Measurements from ENCODE around the gene PECR.
"Not testable (repeated sequence)": the region's sequence is repeated elsewhere in the genome, so short reads cannot be mapped to it uniquely, and the experiment has no call there.

The PECR gene

DNA sequence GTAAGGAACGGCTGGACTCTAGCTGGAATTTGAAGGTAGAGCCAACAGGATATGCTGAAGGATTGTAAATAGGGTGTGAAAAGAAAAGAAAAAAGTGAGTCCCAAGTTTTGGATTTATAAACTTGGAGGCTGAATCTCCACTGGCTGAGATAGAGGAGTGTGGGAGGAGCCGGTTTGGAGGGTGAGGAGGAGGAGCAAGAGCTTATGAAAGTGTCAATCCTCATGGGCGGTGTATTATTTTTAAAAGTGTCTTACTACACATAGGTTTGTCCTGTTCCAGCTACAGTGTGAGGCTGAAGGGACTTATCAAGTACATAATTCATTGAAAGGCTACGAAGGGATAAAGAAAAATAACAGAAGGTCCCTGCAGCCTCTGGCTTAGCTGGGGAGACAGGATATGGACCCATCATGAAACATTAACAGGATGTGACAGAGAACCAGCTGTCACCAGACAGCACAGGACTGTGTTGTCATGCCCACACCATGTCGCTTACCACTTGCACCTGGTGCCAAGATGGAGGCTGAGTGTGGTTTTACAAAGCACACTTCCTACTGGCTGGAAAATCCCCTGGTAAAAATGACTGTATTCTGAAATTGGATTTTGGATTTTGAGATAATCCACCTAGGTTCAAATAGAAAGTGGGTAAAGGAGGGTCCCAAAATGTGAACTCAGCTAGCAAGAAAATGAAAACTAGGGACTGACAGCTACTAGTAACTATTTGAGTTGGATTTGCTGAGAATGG, 65.7 kb downstream of the PECR start:
- DNase-seq: peak; percentile 48
- ATAC-seq: peak; percentile 82
- H3K4me3 Mint-ChIP-seq: peak overlapping the region; percentile 48
- H3K4me1 Mint-ChIP-seq: peaks cover 56% of the 10 kb centered on the region
- H3K27me3 Mint-ChIP-seq: no peaks in the 10 kb centered on the region
- H3K27ac Mint-ChIP-seq: peak overlapping the region; percentile 82
- H3K9me3 Mint-ChIP-seq: no peaks in the 10 kb centered on the region
- no peaks in the 10 kb centered on the region for H3K36me3 Mint-ChIP-seq (ENCODE audit: low read depth)

DNA sequence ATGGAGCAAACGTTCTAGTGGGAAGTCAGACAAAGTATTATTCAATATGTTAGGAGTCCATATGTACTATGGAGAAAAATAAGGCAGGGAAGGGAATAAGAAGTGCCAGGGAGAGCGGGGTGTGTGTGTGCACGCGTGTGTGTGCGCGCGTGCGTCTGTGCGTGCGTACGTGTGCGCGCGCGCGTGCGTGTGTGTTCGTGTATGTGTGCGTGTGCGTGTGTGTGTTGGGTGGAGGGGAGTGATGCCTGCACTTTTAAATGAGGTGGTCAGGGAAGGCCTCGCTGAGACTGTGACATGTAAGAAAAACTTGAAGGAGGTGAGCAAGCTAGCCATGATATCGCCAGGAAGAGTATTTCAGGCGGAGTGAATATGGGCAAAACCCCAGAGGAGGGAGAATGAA, 66.6 kb downstream of the PECR start:
- H3K9me3 Mint-ChIP-seq: no peaks in the 10 kb centered on the region
- no peak for DNase-seq
- peaks cover 56% of the 10 kb centered on the region for H3K4me1 Mint-ChIP-seq
- no peaks in the 10 kb centered on the region for H3K27me3 Mint-ChIP-seq
- no peak for ATAC-seq
- no peaks in the 10 kb centered on the region for H3K36me3 Mint-ChIP-seq (ENCODE audit: low read depth)
- no peak overlapping the region for H3K27ac Mint-ChIP-seq
- H3K4me3 Mint-ChIP-seq: no peak overlapping the region

DNA sequence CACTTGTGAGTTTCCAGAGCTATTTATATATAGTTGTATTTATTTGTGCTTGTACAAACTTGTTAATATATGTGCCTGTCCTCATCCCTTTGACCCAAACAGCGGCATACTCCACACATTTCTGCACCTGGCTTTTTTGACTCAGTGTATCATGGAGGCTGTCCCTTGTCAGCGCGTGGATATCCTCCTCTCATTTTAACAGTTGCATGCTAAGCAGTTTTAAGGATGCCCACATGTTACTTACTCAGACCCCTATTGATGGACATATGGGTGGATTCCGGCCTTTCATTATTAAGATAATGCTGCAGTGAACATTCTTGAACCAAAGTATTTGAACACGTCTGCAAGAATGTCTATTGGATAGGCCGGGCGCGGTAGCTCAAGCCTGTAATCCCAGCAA, 67.6 kb downstream of the PECR start:
- no peaks in the 10 kb centered on the region for H3K36me3 Mint-ChIP-seq (ENCODE audit: low read depth)
- no peaks in the 10 kb centered on the region for H3K9me3 Mint-ChIP-seq
- peak overlapping the region; percentile 9 for H3K4me3 Mint-ChIP-seq
- H3K27me3 Mint-ChIP-seq: no peaks in the 10 kb centered on the region
- H3K27ac Mint-ChIP-seq: no peak overlapping the region
- ATAC-seq: no peak
- peaks cover 60% of the 10 kb centered on the region for H3K4me1 Mint-ChIP-seq
- DNase-seq: no peak

DNA sequence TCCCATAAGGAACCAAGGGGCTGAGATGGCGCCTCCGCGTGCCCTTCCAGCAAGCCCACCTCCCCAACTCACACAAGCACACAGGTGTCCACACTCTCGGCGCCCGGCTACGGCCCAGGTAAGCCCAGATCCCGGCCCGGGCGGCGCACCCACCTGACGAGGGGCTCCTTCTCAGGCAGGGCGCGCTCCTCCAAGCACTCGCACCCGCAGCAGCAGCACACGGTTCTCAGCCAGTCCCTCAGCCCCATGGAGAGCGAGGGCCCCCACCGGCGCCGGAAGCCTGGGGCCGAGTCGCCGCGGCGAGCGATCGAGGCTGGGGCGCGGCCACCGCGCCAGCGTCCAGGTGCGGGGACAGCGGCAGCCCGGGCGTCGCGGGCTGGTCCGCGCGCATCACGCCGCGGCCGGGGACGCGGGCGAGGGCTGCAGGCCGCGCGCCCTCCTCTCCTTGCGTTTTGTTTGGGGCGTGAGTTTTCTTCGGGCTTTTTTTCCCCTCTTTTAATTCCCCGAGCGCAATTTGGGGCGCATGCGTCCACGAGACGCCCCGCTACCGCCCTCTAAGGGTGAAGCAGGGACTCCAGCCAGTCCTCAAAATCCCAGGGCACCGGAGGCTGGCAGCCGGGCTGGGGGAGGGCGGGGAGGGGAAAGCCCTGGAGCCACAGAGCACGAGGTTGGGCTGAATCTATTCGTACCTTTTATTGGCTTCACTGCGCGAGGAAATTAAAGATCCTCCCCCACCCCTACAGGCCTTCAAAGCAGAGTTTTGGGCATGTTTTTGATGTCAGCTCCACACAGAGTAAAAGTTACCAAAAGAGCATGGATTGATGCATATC, 68.3 kb downstream of the PECR start, which contains the start of gene MREG:
MREG (minus strand) TSS at position 472 of the 830 bp plus-strand sequence; CDS start at position 248, 224 bp downstream.
- H3K4me1 Mint-ChIP-seq: peaks cover 60% of the 10 kb centered on the region
- H3K4me3 Mint-ChIP-seq: peak within 1 kb of the TSS; percentile 89
- no peaks in the 10 kb centered on the region for H3K9me3 Mint-ChIP-seq
- DNase-seq: peak; percentile 91
- H3K27ac Mint-ChIP-seq: peak within 1 kb of the TSS; percentile 70
- no peaks in the 10 kb centered on the region for H3K27me3 Mint-ChIP-seq
- ATAC-seq: peak; percentile 69
- H3K36me3 Mint-ChIP-seq (ENCODE audit: low read depth): no peaks in the 10 kb centered on the region

DNA sequence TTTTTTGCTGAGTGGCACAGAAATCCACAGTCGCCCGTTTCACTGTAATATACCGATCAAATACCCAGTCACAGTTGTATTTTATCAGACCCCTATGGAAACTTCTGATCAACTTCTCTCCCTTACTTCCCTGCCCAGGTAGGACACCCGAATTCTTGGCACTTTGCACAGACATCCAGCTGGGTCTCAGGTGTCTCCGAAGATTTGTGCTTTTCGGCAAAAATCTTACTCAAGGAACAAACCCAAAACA, 68.9 kb downstream of the PECR start:
- no peaks in the 10 kb centered on the region for H3K9me3 Mint-ChIP-seq
- no peaks in the 10 kb centered on the region for H3K27me3 Mint-ChIP-seq
- H3K27ac Mint-ChIP-seq: peak overlapping the region; percentile 70
- no peak for ATAC-seq
- no peaks in the 10 kb centered on the region for H3K36me3 Mint-ChIP-seq (ENCODE audit: low read depth)
- H3K4me3 Mint-ChIP-seq: peak overlapping the region; percentile 89
- DNase-seq: no peak
- H3K4me1 Mint-ChIP-seq: peaks cover 57% of the 10 kb centered on the region

DNA sequence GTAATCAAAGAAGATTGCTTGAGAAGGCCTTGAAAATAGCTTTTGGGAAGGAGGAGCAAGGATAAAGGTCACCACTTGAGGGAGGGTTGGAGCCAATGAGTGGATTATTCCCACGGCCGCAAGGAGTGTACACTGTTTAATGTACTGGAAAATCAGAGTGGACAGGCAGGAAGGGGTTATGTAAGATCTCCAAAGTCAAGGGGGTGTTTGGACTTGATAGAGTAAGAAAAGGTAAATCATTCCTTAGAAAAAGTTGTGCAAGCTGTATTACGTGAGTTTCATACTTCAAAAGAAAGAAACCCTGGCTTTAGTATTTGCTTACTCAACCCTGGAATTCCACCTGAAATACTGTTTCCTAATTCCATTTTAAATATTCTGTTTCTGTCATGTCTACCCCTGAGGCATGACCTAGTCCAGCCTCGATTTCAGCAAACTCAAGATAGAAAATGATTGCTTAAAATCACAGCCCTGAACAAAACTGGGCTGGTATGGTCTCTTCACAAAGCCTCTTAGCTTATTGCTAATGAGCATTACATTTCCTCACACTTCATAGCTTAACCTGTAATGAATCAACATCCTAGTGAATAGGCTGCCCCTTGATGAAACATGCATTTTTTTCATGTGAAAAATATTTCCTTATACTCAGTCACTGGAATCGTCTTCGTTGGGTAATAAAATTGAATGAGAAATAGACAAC, 69.3 kb downstream of the PECR start:
- Mint-ChIP-seq H3K4me3 (peak overlapping the region; percentile 89), H3K36me3 (ENCODE audit: low read depth) (no peaks in the 10 kb centered on the region), H3K9me3 (no peaks in the 10 kb centered on the region), H3K27me3 (no peaks in the 10 kb centered on the region), H3K27ac (peak overlapping the region; percentile 70), H3K4me1 (peaks cover 55% of the 10 kb centered on the region)
- ATAC-seq (no peak), DNase-seq (no peak)

DNA sequence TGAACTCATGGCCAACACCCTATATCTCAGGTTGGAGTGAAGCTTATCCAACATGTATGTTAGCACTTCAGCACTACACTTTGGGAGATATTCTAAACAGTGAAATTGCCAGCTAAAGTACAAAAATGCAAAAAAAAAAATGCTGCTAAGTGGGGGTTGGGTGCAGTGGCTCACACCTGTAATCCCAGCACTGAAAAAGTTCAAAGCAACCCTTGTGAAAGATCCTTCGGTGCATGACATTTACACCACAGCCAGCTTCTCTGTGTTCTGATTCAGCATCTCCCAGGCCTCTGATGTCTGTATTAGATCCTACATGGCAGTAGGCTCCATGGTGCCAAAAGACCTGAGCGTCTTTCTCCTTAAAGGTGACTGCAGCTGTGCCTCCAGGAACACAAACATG, 72.4 kb downstream of the PECR start:
- not testable (repeated sequence) for H3K27me3 Mint-ChIP-seq; H3K36me3 Mint-ChIP-seq (ENCODE audit: low read depth); DNase-seq; H3K9me3 Mint-ChIP-seq; H3K27ac Mint-ChIP-seq; ATAC-seq; H3K4me3 Mint-ChIP-seq
- H3K4me1 Mint-ChIP-seq: peaks cover 56% of the 10 kb centered on the region

DNA sequence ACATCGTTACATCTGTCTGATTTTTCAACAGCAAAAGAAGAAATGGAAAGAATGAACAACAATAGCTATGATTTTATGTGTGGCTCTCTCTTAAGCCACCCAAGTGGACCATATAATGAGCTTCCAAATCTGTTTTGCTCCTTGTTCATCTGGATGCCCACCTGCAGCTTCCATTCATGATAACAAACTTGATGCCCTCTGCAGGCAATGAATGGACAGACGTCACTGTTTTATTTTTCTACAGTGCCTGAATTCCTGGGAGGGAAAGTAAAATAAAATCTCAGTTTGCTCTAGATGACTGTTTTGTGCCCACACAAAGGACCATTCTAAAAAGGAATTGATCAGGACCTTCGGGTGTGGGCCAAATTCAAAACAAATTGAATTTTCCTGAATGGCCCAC, 73.2 kb downstream of the PECR start:
- ATAC-seq (no peak), DNase-seq (no peak)
- Mint-ChIP-seq H3K27ac (no peak overlapping the region), H3K9me3 (no peaks in the 10 kb centered on the region), H3K36me3 (ENCODE audit: low read depth) (peaks cover 2% of the 10 kb centered on the region), H3K4me1 (peaks cover 59% of the 10 kb centered on the region), H3K27me3 (no peaks in the 10 kb centered on the region), H3K4me3 (peak overlapping the region; percentile 5)

DNA sequence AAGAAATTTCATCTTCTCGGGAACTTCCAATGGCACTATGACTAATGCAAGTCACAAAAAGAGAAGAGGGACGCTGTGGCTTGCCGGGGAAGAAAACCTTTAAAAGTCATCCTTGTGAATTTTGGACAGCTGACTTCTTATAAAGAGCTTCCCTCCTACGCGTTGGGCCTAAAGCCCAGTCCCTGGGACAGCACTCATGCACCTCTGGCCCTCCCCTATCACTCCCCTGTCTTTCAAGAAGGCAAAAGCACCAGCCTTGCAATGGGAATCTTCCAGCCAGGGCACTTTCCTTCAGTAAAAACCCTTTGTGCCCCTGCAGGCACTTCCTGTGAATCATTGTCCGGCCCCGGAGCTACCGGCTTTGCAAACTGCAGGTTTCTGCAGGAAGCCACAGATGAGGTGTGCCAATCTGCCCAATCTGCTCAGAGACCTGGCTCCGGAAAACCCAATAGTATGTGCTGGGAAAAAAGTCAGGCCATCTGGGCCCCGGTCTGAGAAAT, 75.4 kb downstream of the PECR start:
- H3K4me3 Mint-ChIP-seq: peak overlapping the region; percentile 60
- H3K27me3 Mint-ChIP-seq: no peaks in the 10 kb centered on the region
- peaks cover 59% of the 10 kb centered on the region for H3K4me1 Mint-ChIP-seq
- peaks cover 2% of the 10 kb centered on the region for H3K36me3 Mint-ChIP-seq (ENCODE audit: low read depth)
- ATAC-seq (peak; percentile 65), DNase-seq (peak; percentile 57)
- H3K9me3 Mint-ChIP-seq: no peaks in the 10 kb centered on the region
- H3K27ac Mint-ChIP-seq: peak overlapping the region; percentile 87

DNA sequence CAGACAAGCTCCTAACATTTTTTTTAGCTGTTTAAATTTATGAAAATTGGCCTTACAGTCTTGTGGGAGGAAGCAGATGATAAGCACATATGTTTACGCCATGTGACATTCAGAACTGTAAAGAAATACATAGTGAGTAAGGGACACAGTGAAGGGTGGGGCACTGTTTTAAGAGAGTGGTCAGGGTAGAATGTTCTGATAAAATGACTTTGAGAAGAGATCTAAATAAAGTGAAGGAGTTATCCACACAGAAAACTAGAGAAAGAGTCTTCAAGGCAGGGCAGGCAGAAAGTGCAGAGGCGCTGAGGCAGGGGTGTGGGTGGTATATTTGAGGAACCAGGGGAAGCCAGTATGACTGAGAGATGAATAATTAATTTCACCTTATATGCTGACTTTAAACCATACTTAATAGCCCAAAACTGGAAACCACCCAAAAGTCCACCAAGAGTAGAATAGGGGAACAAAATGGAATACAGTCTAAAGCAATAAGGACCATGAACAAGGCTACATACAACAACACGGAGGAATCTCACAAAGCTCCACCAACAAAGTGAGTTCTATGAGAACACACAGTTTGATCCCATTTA, 76.8 kb downstream of the PECR start:
- peak overlapping the region; percentile 55 for H3K4me3 Mint-ChIP-seq
- peaks cover 59% of the 10 kb centered on the region for H3K4me1 Mint-ChIP-seq
- H3K36me3 Mint-ChIP-seq (ENCODE audit: low read depth): peaks cover 2% of the 10 kb centered on the region
- DNase-seq (peak; percentile 24), ATAC-seq (peak; percentile 60)
- peak overlapping the region; percentile 84 for H3K27ac Mint-ChIP-seq
- H3K27me3 Mint-ChIP-seq: no peaks in the 10 kb centered on the region
- no peaks in the 10 kb centered on the region for H3K9me3 Mint-ChIP-seq

DNA sequence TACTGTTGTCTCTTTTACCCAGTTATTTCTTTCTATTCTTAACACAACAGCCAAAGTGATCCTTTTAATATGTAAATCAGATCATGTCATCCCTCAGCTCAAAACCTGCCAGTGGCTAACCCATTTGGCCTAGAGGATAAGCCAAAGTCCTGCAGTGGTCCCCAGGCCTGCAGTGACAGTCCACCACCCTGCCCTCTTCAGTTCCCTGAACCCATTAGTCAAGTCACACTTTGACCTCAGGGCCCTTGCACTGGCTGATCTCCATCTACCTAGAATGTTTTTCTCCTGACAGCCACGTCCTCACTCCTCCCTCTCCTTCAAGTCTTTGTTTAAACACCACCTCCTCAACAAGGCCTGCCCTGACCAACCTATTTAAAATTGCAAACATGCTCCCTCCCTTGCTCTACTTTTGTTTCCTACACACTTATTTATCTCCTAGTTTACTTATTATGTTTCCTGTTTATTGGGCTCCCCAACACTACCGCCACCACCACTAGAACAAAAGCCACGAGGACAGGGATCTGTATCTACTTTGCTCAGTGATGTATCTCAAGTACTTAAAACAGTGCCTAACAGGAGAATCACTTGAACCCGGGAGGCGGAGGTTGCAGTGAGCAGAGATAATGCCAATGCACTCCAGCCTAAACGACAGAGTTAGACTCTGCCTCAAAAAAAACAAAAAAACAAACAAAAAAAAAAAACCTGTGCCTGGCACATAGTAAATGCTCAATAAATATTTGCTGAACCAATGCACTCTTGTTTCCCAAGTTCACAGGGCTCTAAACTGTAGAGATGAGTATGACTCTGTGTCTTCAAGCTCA, 77.5 kb downstream of the PECR start:
- Mint-ChIP-seq H3K4me3 (no peak overlapping the region), H3K27me3 (no peaks in the 10 kb centered on the region), H3K4me1 (peaks cover 56% of the 10 kb centered on the region), H3K9me3 (no peaks in the 10 kb centered on the region), H3K36me3 (ENCODE audit: low read depth) (peaks cover 2% of the 10 kb centered on the region), H3K27ac (peak overlapping the region; percentile 84)
- DNase-seq (no peak), ATAC-seq (no peak)

DNA sequence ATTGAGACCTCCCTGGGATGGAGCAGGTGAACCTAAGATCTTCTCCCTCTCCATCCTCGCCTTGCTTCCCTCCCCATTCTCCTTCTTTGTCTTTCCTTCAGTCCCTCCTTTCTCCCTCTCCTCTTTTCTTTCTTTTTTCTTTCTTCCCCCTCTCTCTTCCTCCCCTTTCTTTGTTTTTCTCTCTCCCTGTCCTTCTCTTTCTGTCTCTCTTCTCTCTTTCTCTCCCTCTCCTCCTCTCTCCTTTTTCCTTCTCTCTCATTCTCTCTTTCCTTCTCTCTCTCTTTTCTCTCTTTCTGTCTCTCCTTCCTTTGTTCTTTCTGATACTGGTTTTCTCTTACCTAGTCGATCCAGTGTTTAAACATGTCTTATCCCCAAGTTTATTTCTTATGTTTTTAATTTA, 78.9 kb downstream of the PECR start:
- Mint-ChIP-seq H3K9me3 (no peaks in the 10 kb centered on the region), H3K4me3 (no peak overlapping the region), H3K4me1 (peaks cover 50% of the 10 kb centered on the region), H3K36me3 (ENCODE audit: low read depth) (peaks cover 2% of the 10 kb centered on the region), H3K27ac (peak overlapping the region; percentile 73), H3K27me3 (no peaks in the 10 kb centered on the region)
- DNase-seq (no peak), ATAC-seq (no peak)

DNA sequence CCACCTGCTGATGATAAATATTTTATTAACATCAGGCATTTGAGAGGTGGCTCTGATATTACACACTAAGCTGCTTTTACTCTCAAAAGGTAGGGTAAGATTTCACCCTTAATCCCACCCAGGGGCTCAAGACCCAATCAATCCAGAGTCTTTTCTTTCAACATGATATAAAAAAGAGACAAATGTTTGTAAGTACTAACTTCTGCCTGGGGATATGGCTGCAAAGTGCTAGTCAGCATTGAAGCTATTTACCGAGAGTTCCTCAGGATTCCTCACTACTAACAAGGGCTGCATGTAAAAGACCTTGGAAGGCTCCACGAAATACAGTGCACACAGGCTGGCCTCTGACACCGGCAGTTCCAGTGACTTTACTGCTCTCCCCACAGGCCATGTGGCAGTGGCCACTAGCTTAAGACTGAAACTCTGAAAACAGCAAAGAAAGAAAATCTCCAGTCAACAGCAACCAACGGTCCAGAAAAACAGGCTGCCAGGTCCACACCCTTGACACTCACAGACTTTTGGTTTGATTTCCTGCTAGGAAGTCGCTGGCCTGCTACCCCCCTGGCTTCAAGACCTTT, 79.4 kb downstream of the PECR start:
- no peak overlapping the region for H3K4me3 Mint-ChIP-seq
- peaks cover 2% of the 10 kb centered on the region for H3K36me3 Mint-ChIP-seq (ENCODE audit: low read depth)
- DNase-seq: no peak
- H3K9me3 Mint-ChIP-seq: no peaks in the 10 kb centered on the region
- no peak for ATAC-seq
- no peaks in the 10 kb centered on the region for H3K27me3 Mint-ChIP-seq
- peak overlapping the region; percentile 73 for H3K27ac Mint-ChIP-seq
- H3K4me1 Mint-ChIP-seq: peaks cover 51% of the 10 kb centered on the region
